ENCODE measurements around the gene ASXL2.

DNA sequence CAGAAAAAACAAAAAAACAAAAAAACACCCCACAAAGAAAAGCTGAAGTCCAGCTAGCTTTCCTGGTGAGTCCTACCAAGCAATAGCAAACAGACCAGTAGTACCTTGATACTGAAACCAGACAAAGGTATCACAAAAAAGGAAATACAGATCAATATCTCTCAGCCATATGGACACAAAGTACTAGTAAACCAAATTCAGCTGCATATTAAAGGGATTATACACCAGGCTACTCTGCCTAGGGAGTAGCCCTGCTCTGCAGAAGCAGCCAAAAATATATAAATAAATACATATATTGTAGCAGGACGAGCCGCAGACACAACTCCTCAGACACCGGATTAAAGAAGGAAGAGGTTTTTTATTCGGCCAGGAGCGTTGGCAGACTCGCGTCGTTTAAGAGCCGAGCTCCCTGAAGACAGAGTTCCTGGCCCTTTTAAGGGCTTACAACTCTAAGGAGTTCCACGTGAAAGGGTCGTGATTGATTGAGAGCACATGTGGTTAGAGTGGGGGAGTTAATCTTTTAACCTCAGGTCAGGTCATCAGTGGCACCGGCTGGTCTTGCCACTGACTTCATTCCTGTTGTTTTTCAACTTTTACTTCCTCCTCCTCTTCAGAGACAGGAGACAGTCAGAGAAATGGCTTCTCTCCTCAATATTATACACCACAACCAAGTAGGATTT, 166.5 kb downstream of the ASXL2 start:
- TF ChIP-seq POLR2A (IDR thresholded peaks at IDR 0.05; ENCODE audit: low read length) (no peak), GATA1 (IDR thresholded peaks at IDR 0.05; ENCODE audit: low read depth, low read length) (no peak)

All from erythroblast (primary cell).